HG03196 (cell line): ENCODE measurements around the gene PRKN.
"Not testable (repeated sequence)": the region's sequence is repeated elsewhere in the genome, so short reads cannot be mapped to it uniquely, and the experiment has no call there.

ENCODE experiments used
- ATAC-seq: cut with Tn5 transposase; IDR thresholded peaks from one replicate; pipeline ENCODE4 v1.9.1; 2021; ENCODE audit not compliant: unreplicated experiment

Gene PRKN

DNA sequence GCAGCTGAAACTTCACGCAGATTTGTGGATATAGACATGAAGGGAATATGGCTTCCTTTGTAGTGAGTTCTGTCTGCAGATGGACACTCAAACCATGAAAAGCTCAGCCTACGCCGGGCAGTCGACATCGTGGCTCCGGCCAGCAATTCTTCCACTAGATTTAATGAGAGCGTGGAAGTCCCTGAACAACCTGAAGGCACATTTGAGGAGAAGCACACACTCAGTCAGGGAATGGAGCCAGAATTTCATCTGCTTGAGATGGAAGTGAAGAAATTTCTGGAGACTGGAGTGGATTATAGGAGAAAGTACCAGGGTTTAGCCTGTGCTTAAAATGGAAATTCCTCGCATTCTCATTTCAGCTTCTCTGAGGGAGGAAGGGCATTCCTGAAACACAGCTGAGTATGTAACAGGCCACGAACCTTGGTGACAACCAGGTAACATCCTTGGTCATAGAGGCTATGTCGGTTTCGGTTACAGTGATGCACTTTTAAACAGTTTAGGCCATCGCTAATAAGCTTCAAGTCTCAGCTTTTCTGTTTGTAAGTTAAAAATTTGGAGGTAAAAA lies 1373.2 kb downstream of the PRKN start:
- ATAC-seq, result no peak

GRCh38 chr6:161353208-161353613 lies 1374.4 kb downstream of the PRKN start:
- no peak for ATAC-seq

- no peak for ATAC-seq
These were observed 1375.7 kb downstream of the PRKN start for GRCh38 chr6:161351858-161352257.

DNA sequence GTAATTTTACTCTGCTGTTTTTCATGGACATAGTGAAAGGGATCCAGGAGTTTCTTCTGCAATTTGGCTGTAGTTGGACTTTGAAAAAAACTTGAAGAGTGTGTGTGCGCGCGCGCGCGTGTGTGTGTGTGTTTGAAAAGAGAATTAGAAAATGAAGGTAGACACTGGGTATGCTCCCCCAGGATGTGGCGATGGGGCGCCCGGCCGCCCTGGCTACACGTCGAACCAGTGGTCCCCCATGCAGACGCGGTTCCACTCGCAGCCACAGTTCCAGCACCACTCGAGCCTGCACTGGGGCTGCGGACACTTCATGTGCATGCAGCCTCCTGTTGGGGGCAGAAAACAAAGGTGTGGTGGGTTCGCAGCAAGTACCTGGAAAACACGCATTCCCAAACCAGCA lies 1377.7 kb downstream of the PRKN start:
- no peak for ATAC-seq

GRCh38 chr6:161348628-161348994 lies 1379.0 kb downstream of the PRKN start:
- ATAC-seq, result no peak

- no peak for ATAC-seq
These were observed 1379.5 kb downstream of the PRKN start for GRCh38 chr6:161347988-161348627.

DNA sequence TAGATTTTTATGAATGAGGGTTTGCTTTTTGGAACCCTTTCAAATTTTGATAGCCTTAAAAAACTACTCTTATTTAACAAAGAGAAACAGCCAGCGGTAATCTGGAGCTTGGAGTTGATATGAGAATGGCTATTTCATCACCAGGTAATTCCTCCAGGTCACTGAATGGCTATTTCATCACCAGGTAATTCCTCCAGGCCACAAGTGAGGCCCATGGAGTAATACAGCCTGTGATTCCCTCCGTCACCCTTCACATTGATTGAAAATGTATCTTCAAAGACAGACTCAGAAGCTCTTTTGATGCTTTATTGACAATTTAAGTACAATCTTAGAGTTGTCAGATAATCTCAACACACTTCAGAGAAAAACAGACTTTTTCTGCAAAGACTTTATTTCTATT lies 1380.4 kb downstream of the PRKN start:
- ATAC-seq, result no peak

DNA sequence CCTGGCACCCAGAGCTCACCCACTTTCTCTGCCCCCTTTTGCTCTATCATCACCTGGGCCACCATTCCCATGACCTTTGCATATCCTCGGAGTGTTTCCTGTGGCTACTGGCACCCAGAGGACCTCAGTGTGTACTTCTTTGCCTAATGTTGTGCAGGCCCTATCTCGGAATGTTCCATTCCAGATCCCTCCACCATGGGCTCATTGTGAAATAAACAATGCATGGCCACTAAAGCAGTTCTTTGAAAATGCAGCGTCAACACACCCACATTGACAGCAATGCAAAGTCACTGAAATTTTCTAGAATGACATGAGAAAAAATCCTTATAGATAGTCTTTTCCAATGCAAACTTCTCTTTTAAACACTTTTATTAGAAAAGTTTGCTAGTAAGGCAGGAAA lies 1380.8 kb downstream of the PRKN start:
- ATAC-seq, result no peak

GRCh38 chr6:161344626-161345025 lies 1382.9 kb downstream of the PRKN start:
- no peak for ATAC-seq

DNA sequence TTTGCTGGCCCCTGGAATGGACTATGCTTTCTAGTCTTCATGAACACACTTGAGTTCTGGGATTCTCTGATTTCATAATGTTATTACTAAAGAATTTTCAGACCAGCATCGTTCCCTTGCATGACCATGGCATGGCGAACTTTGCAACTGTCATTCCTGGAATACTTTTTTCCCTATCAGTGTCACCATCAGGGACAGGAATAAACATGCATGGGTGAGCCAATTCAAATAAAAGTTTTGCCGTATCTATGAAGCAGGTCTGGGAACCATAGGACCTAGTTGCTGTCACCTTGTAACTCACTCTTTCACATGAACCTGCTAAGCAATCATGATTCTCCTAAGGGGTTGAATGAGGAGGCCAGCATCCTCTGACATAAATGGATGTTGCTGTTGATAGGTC lies 1385.5 kb downstream of the PRKN start:
- no peak for ATAC-seq

- no peak for ATAC-seq
These were observed 1385.9 kb downstream of the PRKN start for GRCh38 chr6:161341638-161342037.

- ATAC-seq, result no peak
These were observed 1389.6 kb downstream of the PRKN start for GRCh38 chr6:161338015-161338414.

DNA sequence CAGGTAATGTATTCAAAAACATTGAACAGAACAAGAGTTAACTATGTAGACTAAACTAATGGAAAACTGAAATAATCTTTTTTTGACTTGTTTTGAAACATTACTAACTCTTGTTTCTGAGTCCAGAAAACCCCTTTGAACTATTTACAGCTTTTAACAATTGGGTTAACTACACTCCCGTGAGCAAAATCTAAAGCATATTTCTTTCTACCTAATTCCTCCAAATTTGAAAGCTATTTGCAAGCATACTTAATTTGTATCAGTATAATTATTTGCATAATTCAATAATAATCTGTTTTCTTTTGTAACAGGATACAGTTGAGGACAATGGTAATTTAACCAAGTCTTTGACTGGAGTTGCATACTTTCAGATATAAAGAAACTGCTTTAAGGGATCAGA lies 1391.1 kb downstream of the PRKN start:
- no peak for ATAC-seq

GRCh38 chr6:161333410-161333809 lies 1394.2 kb downstream of the PRKN start:
- ATAC-seq, result no peak

DNA sequence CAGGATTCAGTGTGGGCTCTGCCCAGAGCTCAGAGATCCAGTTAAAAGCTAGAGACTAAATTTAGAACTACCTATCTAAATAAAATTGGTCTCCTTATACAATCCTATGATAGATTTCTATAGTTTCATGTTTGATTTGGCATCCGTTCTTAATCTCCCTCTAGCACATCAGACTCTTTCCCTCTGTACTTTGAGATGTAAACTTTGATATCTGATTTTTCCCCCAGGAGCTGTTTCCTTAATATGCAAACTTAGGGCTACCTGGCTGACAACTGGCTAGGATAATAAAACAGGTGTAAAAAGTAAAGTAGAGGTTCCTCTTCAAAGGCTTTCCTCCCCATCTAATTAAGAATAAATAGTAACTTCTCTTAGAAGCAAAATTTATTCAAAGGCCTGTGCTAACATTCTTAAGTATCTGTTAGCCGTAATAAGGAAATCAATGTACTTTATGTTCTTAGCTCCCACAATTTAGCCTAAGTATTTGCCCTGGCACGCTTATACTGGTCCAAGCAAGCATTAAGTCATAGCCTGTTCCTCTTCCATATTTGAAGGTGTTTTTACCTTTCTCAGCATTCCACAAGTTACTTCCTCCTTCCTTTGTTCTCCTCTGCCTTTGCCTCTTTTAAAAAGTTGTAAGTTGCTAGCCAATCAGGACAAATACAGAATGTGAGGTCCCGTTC lies 1396.0 kb downstream of the PRKN start:
- not testable (repeated sequence) for ATAC-seq

DNA sequence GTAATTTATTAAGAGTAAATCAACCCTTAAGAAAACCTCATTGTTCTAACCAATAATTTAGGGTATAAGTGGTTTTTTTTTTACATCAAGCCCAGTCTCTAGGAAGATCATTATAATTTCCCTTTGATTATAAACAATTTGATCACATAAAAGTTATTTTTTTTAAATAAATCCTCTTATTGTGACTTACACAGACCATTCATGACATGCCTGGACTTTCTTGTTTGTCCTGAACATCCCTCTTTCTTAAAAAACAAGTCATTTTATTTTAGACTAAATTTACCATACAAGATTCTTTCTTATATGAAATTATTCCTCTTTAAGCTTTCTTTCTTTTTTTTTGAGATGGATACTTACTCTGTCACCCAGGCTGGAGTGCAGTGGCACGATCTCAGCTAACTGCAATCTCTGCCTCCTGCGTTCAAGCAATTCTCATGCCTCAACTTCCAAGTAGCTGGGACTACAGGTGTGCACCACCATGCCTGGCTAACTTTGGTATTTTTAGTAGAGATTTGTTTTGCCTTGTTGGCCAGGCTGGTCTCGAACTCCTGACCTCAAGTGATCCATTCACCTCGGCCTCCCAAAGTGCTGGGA lies 1400.1 kb downstream of the PRKN start:
- ATAC-seq, result no peak

DNA sequence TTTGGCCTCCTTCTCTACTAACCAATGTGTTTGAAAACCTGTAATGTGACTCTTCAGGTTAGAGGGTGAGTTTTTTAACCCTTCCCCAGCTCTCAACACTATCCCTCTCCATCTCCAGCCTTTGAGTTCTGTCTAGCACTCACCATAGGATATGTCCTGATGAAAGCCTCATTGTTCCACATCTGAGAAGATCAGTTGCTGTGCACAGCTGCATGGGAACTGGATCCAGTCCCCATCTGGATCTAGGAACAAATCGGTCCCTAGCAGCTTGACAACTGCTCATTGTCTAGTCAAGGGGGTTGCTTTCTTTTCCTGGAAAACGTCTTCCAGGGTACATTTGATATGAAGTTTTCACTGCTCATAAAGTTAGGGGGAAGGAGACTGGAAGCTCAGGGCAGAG lies 1408.3 kb downstream of the PRKN start:
- ATAC-seq, result no peak

DNA sequence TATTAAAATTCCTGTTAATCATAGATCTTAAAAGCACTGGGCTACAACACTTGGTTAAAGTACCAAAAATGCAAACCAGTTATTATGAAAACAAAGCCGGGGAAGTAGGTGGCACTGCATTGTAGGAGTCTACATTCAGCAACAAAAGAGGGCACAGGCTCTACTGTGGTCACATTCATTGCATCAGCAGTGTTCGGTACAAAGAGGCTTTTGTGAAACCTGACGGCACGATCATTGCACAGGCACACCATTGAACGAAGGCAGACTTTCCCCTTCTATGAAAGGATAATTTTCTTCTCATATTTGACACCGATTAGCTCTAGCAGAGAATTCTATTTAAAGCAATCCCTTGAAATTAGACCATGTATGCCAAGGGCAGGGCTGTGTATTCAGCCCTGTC lies 1409.1 kb downstream of the PRKN start:
- ATAC-seq, result no peak

- ATAC-seq, result no peak
These were observed 1411.0 kb downstream of the PRKN start for GRCh38 chr6:161316531-161316930.

- not testable (repeated sequence) for ATAC-seq
These were observed 1412.2 kb downstream of the PRKN start for GRCh38 chr6:161315246-161315917.

GRCh38 chr6:161314541-161315245 lies 1412.9 kb downstream of the PRKN start:
- not testable (repeated sequence) for ATAC-seq
